RKO (cell line): ENCODE measurements around the gene TBC1D9B.

Experiments used
- DNase-seq: peaks from one replicate; pipeline ENCODE4 v3.0.0-alpha.2; 2016; ENCODE audit warnings: low spot score

The TBC1D9B gene

GRCh38 chr5:179820483-179821297 is 87.0 kb downstream of the TBC1D9B start, which contains the start of gene SQSTM1:
SQSTM1 (plus strand) TSS chr5:179820905; CDS start chr5:179820937, 32 bp downstream.
- peak; percentile 76 for DNase-seq

- DNase-seq = peak; percentile 57
These were observed 87.6 kb downstream of the TBC1D9B start for GRCh38 chr5:179820127-179820482.

- peak; percentile 89 for DNase-seq
These were observed 88.2 kb downstream of the TBC1D9B start for GRCh38 chr5:179819296-179820126.

GRCh38 chr5:179818746-179819295 is 88.9 kb downstream of the TBC1D9B start:
- peak; percentile 96 for DNase-seq

- DNase-seq = no peak
These were observed 89.6 kb downstream of the TBC1D9B start for GRCh38 chr5:179817890-179818745.

- no peak for DNase-seq
These were observed 90.2 kb downstream of the TBC1D9B start for GRCh38 chr5:179817470-179817840.

GRCh38 chr5:179816796-179817469 is 90.8 kb downstream of the TBC1D9B start:
- no peak for DNase-seq

- no peak for DNase-seq
These were observed 91.3 kb downstream of the TBC1D9B start for GRCh38 chr5:179816401-179816795.

- DNase-seq = no peak
These were observed 92.0 kb downstream of the TBC1D9B start for GRCh38 chr5:179815491-179816249.

- DNase-seq = no peak
These were observed 93.6 kb downstream of the TBC1D9B start for GRCh38 chr5:179814090-179814489.

GRCh38 chr5:179812997-179813607 is 94.6 kb downstream of the TBC1D9B start:
- DNase-seq = no peak

- no peak for DNase-seq
These were observed 95.4 kb downstream of the TBC1D9B start for GRCh38 chr5:179812135-179812825.
